Islet precursor cell (in vitro differentiated cells): ENCODE measurements around the gene ATP5PO.
"Not testable (repeated sequence)": the region's sequence is repeated elsewhere in the genome, so short reads cannot be mapped to it uniquely, and the experiment has no call there.

Experiments
- DNase-seq: peaks from one replicate; pipeline ENCODE4 v3.0.0-alpha.2; 2018

The ATP5PO gene

DNA sequence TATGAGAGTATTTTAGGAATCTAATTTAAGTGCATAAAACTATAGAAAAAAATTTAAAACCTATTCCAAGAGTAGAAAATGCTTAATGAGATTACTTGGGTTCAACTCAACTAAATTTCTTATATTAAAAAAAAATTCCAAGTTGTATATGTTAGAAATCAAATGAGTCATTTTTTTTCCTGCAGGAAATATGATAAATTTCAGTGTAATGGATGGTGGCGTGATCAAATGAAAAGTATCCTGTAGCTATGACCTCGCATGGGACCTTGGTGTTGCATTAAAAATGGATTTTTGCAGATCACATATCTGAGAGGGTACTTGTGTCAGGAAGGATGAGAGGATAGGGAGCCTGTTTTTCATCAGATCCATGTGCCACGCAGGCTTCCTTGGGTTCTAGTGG lies 17.9 kb downstream of the ATP5PO start:
- no peak for DNase-seq

DNA sequence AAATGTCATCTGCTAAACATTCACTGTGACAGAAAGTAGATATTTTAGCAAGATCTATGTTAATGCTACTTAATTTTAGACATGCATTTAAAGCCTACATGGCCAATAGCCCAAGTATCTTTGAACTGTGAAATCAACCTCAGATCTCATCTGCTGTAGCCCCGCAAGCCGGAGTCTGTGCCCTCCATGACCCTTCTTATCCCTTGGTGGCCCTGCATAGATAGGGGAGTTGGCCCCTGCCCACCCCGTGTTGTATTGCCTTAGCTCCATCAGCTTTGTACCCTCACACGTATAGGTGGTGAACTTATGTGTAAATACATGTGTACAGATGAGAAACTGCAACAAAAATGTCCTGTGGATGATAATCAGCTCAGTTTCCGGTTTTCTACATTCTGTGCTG lies 18.5 kb downstream of the ATP5PO start:
- DNase-seq = no peak

DNA sequence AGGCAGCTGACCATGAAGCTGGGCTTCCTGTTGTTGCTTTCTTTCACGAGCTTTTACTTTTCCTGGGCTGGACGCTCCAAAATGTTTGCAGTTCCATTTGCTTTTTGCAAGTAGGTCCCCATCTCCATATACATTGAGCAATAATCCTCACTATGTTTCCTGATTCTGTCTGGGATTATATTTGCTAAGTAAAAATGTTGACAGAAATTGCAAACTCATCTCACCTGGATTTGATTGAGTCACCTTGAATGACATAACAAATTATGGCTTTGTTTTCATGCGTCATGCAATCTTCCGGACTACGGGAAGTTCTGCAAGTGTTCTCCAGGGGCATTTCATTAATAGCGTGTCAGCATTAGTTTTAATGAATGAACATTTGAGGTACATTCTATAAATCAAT lies 18.9 kb downstream of the ATP5PO start:
- DNase-seq = no peak

DNA sequence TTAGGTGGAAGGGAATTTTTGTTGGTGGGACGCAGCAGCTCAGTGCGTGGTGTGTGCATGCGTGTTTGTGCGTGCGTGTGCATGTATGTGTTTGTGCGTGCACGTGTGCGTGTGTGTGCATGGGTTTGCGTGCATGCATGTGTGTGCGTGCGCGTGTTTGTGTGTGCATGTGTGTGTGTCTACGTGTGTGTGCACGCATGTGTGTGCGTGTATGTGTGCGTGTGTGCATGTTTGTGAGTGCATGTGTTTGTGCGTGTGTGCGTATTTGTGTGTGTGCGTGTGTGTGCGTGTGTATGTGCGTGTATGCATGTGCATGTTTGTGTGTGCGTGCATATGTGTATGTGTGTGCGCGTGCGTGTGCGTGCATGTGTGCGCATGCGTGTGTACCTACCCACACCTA lies 20.2 kb downstream of the ATP5PO start:
- no peak for DNase-seq

DNA sequence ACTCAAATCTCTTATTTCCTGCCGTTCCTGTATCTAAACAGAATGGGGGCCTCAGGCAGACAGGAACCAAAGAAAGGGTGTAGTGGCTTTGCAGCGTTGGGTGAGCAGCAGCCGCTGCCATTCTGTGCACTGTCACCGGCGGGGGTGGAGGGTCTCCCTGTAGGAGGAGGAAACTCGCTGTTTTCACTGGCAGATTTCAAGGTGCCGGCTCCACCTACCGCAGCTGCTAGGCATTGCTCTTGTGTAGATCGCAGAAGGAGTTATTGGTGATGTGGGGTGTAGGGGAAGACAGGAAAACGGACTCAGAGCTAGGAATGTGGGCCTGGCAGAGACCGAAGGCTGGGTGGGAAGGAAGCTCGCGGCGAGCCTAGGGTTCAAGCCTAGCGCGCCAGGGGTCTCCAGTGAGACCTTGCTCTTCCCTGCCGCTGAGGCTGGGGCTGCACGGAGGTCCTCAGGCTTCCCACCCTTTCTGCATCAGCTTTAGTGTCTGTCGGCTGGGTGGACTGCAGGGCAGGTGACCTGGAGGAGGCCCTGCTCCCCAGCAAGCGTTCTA lies 20.8 kb downstream of the ATP5PO start:
- peak; percentile 96 for DNase-seq

DNA sequence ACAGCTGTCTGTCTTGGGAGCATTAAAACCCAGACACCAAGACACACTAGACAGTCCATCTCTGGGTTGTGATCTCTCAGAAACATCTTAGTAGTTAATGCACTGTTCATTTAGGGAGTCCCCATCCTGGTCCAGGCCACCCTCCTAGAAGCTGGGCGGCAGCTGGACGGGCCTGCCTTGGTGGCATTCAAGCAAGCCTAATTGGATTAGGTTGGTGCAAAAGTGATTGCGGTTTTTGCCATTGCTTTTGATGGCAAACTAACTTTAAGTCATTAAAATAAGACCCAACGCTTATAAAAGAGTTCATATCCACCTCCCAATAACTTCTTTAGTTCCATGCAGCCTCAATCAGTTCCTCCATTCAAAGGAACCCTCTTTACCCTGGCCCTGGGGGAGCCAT lies 21.7 kb downstream of the ATP5PO start:
- no peak for DNase-seq

DNA sequence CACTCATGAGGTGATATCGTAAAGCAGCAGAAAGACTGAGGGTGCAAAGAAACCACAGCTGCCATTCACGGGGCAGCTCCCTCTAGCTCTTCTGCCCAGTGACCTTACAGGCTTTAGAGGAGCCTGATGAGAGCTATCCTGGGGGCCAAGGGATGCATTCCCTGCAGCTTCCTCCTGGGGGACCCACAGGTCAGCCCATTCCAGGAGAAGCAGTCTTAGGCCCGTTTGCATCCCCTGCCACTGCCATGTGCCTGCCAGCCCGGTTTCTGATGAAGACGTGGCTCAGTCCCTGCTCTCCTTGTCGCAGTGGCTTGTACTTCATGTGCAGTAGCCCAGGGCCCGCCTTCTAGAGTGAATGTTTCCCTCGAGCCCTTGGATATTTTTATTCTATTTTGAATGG lies 22.8 kb downstream of the ATP5PO start:
- DNase-seq = peak; percentile 71

DNA sequence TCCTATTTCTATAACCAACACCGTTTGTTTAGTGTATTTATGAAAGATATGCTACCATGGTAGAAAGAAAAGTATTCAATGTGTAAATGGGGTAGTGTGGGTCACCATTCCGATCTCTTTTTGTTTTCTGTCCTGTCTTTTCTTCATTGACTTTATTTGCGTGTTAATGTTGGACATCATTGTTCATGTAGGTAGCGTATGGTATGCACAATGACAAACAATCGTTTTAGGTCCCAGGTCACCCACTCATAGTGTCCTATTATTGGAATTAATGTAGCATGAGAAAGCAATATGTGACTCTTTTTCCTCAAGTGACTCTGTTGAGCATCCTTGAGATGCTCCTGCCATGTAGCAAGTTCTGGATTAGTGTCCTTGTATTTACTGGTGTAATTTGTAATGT lies 25.4 kb downstream of the ATP5PO start:
- DNase-seq = no peak

DNA sequence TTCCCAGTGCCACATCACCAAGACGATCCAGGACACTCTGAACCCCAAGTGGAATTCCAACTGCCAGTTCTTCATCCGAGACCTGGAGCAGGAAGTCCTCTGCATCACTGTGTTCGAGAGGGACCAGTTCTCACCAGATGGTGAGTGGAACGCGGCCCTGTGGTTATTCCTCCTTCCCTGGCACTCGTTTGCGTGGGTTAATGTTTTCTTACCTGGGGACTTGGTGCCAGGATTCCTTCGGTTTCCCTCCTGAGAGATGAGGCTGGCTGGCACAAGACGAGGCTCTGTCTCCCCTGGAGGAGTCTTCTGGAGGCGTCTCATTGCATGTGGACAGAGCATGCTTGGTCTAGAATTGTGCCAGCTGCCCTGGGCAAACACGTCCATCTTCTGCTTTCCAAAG lies 29.3 kb downstream of the ATP5PO start:
- DNase-seq = no peak

DNA sequence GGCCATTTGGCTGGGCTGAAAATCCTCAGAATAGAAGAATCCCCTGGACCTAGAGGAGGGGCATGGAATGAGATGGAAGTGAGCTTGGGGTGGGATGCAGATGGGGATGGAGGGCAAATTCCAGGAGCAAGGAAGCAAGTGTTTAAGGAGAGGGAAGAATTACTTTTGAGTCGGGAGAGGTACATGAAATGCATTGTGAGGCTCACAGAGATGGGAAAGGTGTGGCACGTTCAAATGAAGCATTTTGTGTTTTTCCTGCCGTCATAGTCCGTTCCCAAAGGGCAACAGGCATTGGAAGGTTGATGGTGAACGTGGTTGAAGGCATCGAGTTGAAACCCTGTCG lies 30.5 kb downstream of the ATP5PO start:
- DNase-seq = no peak

DNA sequence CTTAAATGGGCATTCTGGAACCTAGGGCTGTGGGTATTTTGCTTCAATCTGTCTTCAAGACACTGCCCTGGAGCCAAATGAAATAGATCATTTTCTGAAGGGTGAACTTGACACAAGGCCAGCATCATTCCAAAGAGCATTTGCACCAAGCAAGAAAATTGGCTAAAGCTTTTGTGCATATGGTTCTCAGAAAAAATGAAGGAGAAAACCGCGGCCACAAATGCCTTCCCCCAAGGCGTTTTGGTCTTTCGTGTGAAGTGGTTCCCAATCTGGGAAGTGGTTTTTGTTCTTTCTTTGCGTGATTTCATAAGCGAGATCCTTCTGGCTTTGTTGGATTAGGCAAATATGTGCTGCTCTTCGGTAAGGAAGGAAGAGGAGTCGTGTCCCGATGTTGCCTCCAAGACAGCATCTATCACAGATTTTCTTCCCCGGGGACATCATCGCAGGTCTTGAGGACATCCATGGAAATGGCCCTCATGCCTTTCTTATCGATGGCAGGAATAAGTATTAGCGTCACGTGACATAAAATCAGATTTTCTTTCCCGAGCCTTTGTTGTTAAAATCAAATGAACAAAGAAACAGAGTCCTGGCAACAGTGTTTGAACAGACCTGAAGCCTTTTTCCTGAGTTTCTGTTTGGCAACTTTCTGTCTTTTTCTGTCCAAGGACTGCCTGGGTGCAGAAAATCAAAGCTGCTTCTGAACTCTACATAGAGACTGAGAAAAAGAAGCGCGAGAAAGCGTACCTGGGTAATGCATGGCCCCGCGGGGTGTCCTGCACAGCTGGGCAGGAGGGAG lies 31.0 kb downstream of the ATP5PO start:
- DNase-seq = no peak

DNA sequence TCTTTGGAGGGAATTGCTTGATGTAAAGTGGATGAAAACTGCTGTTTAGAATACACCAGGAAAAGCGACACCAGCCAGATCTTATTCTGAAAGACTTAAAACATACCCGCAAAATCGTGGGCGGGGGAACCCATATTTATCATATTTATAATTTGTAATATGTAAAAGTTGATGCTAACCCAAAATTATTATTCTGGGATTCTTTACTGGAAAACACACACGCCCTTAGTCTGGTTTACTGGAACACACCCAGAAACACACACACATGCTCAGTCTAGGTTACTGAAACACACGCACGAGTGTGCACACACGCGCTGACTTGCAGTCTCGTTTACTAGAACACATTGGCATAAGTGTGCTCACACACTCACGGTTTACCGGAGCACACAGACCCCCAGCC lies 32.5 kb downstream of the ATP5PO start:
- DNase-seq = no peak

DNA sequence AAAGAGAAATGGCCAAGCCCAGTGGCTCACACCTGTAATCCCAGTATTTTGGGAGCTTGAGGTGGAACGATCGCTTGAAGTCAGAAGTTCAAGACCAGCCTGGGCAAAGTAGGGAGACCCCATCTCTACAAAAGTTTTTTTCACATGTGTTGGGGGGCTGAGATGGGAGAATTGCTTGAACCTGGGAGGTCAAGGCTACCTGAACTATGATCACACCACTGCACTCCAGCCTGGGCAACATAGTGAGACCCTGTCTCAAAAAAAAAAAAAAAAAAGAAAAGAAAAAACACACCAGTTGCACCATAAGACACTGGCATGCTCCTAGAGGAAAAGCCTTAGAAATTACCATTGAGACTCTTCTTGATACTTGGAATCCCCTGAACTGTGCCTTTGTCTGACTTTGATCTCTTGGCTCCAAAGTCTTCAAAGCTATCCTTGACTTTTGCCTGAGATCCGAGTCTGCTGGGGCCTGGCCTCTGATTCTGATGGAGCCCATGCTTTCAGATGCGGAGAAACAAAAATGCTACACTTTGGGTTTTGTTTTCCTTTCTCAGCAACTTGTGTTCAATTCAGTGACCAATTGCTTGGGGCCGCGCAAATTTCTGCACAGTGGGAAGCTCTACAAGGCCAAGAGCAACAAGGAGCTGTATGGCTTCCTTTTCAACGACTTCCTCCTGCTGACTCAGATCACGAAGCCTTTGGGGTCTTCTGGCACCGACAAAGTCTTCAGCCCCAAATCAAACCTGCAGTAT lies 33.7 kb downstream of the ATP5PO start:
- DNase-seq = no peak

DNA sequence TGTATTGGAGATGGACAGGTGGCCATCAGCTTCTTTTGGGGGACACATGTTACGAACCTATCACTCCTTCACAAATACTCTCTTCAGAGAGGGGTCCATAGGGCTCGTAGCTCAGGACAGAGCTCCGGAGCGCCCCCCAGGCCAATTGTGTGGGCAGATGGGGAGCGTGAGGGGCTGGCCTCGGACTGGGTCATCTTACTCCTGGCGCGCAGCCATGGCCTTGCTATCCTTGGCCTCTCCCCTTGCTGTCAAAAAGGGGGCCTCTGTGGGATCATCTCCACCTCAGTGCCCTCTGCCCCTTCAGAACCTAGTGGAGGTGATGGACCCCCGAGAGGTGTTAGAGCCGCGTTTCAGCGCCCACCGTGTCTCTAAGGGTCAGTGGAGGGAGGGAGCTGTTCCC lies 35.0 kb downstream of the ATP5PO start:
- no peak for DNase-seq

DNA sequence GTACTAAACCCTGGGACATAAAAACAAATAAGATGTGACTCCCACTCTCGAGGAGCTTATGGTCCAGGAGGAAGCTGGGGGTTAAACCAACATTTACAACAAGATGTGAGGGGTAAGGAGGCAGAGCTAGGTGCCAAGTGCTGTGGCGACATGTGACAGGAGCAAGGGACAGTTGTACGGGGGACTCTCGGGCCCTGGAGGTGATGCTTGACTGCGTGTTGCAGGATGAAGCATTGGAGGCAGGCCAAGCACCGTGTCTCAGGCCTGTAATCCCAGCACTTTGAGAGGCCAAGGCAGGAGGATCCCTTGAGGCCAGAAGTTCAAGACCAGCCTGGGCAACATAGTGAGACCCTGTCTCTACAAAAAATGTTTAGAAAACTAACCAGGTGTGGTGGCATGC lies 36.8 kb downstream of the ATP5PO start:
- no peak for DNase-seq

DNA sequence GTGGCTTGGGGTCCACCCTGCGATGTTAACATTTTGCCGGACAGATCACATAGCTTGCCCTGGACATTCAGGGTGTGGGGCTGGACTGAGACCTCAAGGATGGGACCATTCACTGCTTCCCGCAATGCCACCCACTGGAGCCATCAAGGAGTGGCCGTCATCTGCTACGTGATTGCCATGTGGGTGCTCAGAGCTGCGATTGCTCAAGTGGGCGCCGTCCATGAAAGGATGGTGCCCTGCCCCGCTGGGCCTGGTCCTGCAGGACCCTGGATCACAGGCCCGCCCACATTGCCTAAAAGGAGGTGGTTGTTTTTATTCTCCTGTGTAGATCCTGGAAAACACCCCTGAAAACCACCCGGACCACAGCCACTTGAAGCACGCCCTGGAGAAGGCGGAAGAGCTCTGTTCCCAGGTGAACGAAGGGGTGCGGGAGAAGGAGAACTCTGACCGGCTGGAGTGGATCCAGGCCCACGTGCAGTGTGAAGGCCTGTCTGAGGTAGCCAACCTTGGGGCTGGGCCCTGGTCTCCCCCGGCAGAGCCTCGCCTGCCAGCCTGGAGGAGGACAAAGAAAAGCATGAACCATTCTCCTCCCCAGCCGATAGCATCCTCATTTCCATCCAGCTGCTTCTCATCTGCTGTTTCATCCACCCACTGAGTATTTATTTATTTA lies 40.4 kb downstream of the ATP5PO start:
- DNase-seq = no peak

DNA sequence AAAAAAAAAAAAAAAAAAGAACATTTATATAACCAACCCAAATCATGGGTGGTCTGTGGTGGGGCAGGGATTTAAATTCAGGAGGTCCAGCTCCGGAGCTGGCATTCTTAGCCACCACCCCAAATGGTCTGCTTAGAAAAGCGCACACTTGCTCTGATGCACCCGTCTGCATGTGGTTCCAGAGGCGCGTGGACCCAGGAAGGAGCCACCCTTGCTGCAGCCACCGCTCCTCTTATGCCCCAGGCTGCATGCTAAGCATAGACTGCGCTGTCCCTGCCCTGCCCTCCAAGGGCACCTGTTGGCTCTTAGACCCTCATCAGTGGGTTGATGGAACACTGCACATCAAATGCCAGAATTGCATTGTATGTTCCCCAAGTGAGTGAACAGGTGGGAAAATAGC lies 41.4 kb downstream of the ATP5PO start:
- DNase-seq = no peak

DNA sequence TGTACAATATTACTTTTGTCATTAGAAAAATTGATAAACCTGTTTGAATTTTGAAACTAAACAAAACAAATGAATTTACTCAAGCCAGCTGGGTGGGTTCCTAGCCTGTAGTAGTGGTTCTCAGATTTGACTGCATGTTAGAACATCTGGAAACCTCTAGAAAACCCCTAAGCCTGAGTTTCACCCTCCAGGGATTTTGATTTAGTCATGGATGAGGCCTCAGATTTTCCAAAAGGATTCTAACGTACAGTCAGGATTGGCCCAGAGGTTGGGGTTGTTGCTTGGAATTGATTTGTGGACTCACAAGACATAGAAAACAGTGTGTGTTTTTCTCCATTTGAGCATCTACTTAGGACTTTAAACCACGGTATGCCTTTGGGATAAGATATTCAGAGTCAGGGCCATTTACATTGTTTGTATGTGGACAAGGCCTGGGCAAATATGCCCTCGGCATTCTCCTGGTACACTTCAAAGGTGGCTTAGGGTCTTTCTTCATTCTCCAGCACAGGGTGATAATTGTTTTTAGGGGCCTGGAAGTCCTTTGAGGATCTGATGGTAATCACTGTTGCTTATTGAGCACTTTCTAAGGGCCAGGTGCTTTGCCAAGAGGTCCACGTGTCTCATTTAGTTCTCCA lies 42.6 kb downstream of the ATP5PO start:
- no peak for DNase-seq

DNA sequence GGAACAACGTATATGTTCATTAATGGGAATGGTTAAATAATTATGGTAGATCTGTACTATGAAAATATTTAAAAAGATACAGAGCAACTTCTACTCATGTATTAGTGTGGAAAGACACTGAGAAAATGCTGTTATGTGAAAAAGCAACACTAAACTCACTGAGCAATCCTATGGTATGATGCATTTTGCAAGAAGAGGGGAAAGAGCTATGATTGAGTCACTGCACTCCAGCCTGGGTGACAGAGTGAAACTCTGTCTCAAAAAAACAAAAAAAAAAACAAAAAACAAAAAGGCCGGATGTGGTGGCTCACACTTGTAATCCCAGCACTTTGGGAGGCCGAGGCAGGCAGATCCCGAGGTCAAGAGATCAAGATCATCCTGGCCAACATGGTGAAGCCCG lies 44.4 kb downstream of the ATP5PO start:
- no peak for DNase-seq

DNA sequence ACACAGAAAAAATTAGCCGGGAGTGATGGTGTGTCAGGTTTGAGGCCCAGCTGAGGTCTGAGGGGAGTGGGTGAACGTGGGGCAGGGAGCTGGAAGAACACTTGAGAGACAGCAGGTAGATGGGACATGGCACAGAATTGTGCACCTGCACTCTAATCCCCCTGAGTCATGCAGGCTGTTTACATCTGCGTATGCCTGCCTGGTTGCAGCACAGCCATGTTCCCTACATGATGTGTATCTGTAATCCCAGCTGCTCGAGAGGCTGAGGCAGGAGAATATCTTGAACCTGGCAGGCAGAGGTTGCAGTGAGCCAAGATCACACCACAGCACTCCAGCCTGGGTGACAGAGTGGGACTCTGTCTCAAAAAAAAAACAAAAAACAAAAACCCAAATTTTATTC lies 44.8 kb downstream of the ATP5PO start:
- no peak for DNase-seq

DNA sequence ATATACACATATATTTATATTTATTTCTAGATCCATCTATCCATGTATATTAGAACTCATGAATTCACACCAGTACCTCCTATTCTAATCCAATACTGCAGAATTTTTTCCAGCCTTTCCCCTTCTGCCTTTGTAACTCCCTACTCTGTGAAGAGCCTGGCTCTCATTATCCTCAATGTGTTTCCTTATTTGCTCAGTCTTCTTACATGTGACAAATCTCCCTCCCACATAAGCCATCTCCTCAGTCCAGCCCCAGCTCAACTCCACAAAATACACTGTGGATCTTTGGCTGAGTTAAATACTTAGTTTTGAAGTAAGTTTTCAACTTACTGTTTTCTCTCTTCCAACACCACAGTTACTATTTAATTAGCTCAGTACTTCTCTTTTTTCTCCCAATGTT lies 45.7 kb downstream of the ATP5PO start:
- no peak for DNase-seq

DNA sequence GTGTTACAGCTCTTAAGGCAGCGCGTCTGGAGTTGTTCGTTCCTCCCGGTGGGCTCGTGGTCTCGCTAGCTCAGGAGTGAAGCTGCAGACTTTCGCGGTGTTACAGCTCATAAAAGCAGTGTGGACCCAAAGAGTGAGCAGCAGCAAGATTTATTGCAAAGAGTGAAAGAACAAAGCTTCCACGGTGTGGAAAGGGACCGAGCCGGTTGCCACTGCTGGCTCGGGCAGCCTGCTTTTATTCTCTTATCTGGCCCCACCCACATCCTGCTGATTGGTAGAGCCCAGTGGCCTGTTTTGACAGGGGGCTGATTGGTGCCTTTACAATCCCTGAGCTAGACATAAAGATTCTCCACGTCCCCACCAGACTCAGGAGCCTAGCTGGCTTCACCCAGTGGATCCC lies 47.7 kb downstream of the ATP5PO start:
- DNase-seq = not testable (repeated sequence)

DNA sequence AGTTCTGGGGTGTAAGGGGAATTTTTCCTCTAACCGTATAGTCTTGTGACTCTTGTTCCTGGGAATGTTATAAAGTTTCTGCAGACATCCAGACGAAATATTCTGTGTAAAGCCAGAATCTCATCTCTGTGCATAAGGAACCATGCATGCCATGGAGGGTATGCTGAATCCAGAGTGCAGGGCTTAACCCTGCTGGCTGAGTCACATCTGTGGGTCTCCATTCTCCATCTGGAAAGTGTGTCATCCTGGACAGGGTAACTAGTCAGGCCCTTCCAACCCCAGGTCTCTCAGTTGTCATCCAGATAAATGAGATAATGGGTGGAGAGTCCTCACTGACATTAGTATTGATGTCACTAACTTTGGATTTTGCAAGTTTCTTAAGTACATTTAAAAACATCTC lies 48.8 kb downstream of the ATP5PO start:
- no peak for DNase-seq
